SU-DHL-6 (cell line): Measurements from ENCODE around the gene DLD.

ENCODE experiments used
- CTCF ChIP-seq: fragments of 200-600 bp; sonication (generic); IDR thresholded peaks from one replicate; pipeline ENCODE4 v1.5.1; 2017; ENCODE audit warnings: antibody characterized with exemption, mild to moderate bottlenecking, low read length, moderate library complexity; ENCODE audit not compliant: insufficient read depth, poor library complexity, severe bottlenecking
- EZH2phosphoT487 ChIP-seq: fragments of 200-600 bp; sonication (generic), shearing (Covaris generic); conservative IDR thresholded peaks from 2 replicates; pipeline ENCODE4 v1.6.1; 2018; ENCODE audit warnings: mild to moderate bottlenecking, antibody characterized with exemption, low read length, moderate library complexity, mixed read lengths

GRCh38 chr7:107843184-107843583 is 47.8 kb upstream of the DLD start:
- TF ChIP-seq CTCF (no peak), EZH2phosphoT487 (no peak)
